ENCODE data around the gene OR2T3.
"Not testable (repeated sequence)": the region's sequence is repeated elsewhere in the genome, so short reads cannot be mapped to it uniquely, and the experiment has no call there.

GRCh38 chr1:248475660-248476059, 2.5 kb downstream of the OR2T3 start:
- TF ChIP-seq ZNF398 (CRISPR knock-in tag; IDR thresholded peaks at IDR 0.05); KLF1 (tag; IDR thresholded peaks at IDR 0.05); ATF6 (CRISPR knock-in tag; IDR thresholded peaks at IDR 0.05); MAX (CRISPR knock-in tag; IDR thresholded peaks at IDR 0.05); BHLHE40 (IDR thresholded peaks at IDR 0.05; ENCODE audit: low read length): not testable (repeated sequence)
